Esophagus squamous epithelium (tissue), 5 donors: ENCODE results near the gene BICRA. TPM values are rescaled to one million over a fixed set of nuclear protein-coding genes. Genes with fewer than 3 reads are reported as not detected.
"Not testable (repeated sequence)": the region's sequence is repeated elsewhere in the genome, so short reads cannot be mapped to it uniquely, and the experiment has no call there.

Experiments
- DNase-seq: peaks from one replicate; lab custom pipeline; 2025; lab: John Stamatoyannopoulos, UW
- H3K27ac ChIP-seq, 4 donors: fragments of 200-600 bp; sonication (generic); one replicate each; pipeline ENCODE4 v1.5.1; 2016 to 2019; ENCODE audit warnings: mild to moderate bottlenecking in 1 of 4
- H3K27me3 ChIP-seq, 4 donors: fragments of 200-600 bp; sonication (generic); 1 replicate in 3 of 4; 2 replicates in 1 of 4; pipeline versions ENCODE4 v1.5.1 to v1.6.0; 2017 to 2021; ENCODE audit warnings: antibody characterized with exemption in 1 of 4
- H3K36me3 ChIP-seq, 3 donors: fragments of 200-600 bp; sonication (generic); one replicate each; pipeline ENCODE4 v1.5.1; 2016 to 2019
- H3K4me1 ChIP-seq, 3 donors: fragments of 200-600 bp; sonication (generic); one replicate each; pipeline ENCODE4 v1.5.1; 2017 to 2019
- H3K4me3 ChIP-seq, 4 donors: fragments of 200-600 bp; sonication (generic); 1 replicate in 3 of 4; 2 replicates in 1 of 4; pipeline ENCODE4 v1.5.1; 2016 to 2019; ENCODE audit warnings: mild to moderate bottlenecking in 2 of 4, moderate library complexity in 1 of 4
- H3K9me3 ChIP-seq, 3 donors: fragments of 200-600 bp; sonication (generic); one replicate each; pipeline ENCODE4 v1.5.1; 2016 to 2019
- CTCF ChIP-seq, 6 experiments: fragments of 450-650 bp in 4 of 6; fragments of 200-600 bp in 2 of 6; sonication (generic) in 2 of 6; IDR thresholded peaks; one replicate each; pipeline ENCODE4 v1.5.1; 2016 to 2019; ENCODE audit warnings: antibody characterized with exemption in 6 of 6, mild to moderate bottlenecking in 4 of 6, moderate library complexity in 4 of 6
- POLR2A ChIP-seq, 4 donors: fragments of 450-650 bp; IDR thresholded peaks; one replicate each; pipeline ENCODE4 v1.6.1; 2017; ENCODE audit warnings: antibody characterized with exemption in 4 of 4, mild to moderate bottlenecking in 4 of 4, moderate library complexity in 3 of 4
- WGBS, 2 donors: methylation state at CpG; one replicate each; pipeline ENCODE4 v1.1.5; 2018; 5-methylcytosine and 5-hydroxymethylcytosine counted together
- intact Hi-C: fragments of 100-400 bp; cut with DNase I; formaldehyde crosslinking; loops from one replicate; pipeline ENCODE4 v1.15.0; 2022
- total RNA-seq, 4 donors: library from RNA; depleted of rRNA; stranded (reverse); fragments of >200 nt; gene quantifications; one replicate each; pipeline ENCODE4 v1.1.0, GENCODE V29; 2016
- donor health status: DM: yes; HTN: yes; CAD: no.

Gene BICRA
- total RNA-seq, 4 donors from 2014 or later = 1.1 to 17.5 (median 7.0) TPM

GRCh38 chr19:47745010-47745901 lies 136.3 kb downstream of the BICRA start, which contains the start of gene NOP53:
NOP53 (plus strand) TSS chr19:47745546; CDS start chr19:47745560, 14 bp downstream.
- peaks cover 10 to 56% (median 22%) of the 10 kb centered on the region in 3 donors for H3K36me3 ChIP-seq
- WGBS, 2 donors = 3 to 19% methylated on average over 9 to 43 of the region's 53 CpGs

GRCh38 chr19:47746129-47746528 lies 137.2 kb downstream of the BICRA start:
- intact Hi-C loops = not testable (repeated sequence)

More at GRCh38 chr19:47745010-47745901, 136.3 kb downstream of the BICRA start, which contains the start of gene NOP53:
- Histone ChIP-seq H3K27ac (peak within 1 kb of the TSS; percentile 93 to 99 (median 96)), H3K27me3 (no peaks in the 10 kb centered on the region), H3K4me3 (peak within 1 kb of the TSS; percentile 66 to 95 (median 86)), H3K9me3 (no peaks in the 10 kb centered on the region), H3K4me1 (peaks cover 34 to 81% (median 52%) of the 10 kb centered on the region in 3 donors)
- peak; percentile 84 for DNase-seq
- peak in 3 of 4 donors; percentile 10 to 89 (median 76) for TF ChIP-seq POLR2A (IDR thresholded peaks at IDR 0.05)
- TF ChIP-seq CTCF (IDR thresholded peaks at IDR 0.05) = peak in 2 of 6 experiments; percentile 19 to 49
- intact Hi-C loops = no loop called here

GRCh38 chr19:47749326-47749725 lies 140.4 kb downstream of the BICRA start:
- DNase-seq = no peak
- Histone ChIP-seq H3K27me3 (no peaks in the 10 kb centered on the region), H3K4me1 (peaks cover 19 to 55% (median 38%) of the 10 kb centered on the region in 3 donors), H3K4me3 (no peak overlapping the region), H3K27ac (peak overlapping the region in 2 of 4 donors; percentile 32 to 99), H3K36me3 (peaks cover 38 to 79% (median 53%) of the 10 kb centered on the region in 3 donors), H3K9me3 (no peaks in the 10 kb centered on the region)
- intact Hi-C loops = no loop called here
- TF ChIP-seq CTCF (IDR thresholded peaks at IDR 0.05) (no peak), POLR2A (IDR thresholded peaks at IDR 0.05) (no peak)
- WGBS, 2 donors = 53 to 83% methylated on average over 3 of the region's 3 CpGs

More at GRCh38 chr19:47746129-47746528, 137.2 kb downstream of the BICRA start:
- Histone ChIP-seq H3K36me3 (peaks cover 19 to 56% (median 27%) of the 10 kb centered on the region in 3 donors), H3K4me1 (peaks cover 34 to 81% (median 52%) of the 10 kb centered on the region in 3 donors), H3K4me3 (peak overlapping the region; percentile 66 to 95 (median 86)), H3K27ac (peak overlapping the region; percentile 93 to 99 (median 96))
- not testable (repeated sequence) for H3K9me3 ChIP-seq, DNase-seq, H3K27me3 ChIP-seq
- 42 to 61% methylated on average over 16 to 17 of the region's 17 CpGs for WGBS, 2 donors

GRCh38 chr19:47750752-47751151 lies 141.8 kb downstream of the BICRA start:
- WGBS, 2 donors = 93 to 100% methylated on average over 1 to 3 of the region's 18 CpGs
- H3K4me1 ChIP-seq = peaks cover 18 to 45% (median 30%) of the 10 kb centered on the region in 3 donors
- peaks cover 53 to 93% (median 67%) of the 10 kb centered on the region in 3 donors for H3K36me3 ChIP-seq
- intact Hi-C loops = no loop called here
- DNase-seq = no peak
- no peak overlapping the region for H3K4me3 ChIP-seq
- no peak for TF ChIP-seq CTCF (IDR thresholded peaks at IDR 0.05)
- no peak for TF ChIP-seq POLR2A (IDR thresholded peaks at IDR 0.05)
- no peaks in the 10 kb centered on the region for H3K9me3 ChIP-seq
- H3K27me3 ChIP-seq = no peaks in the 10 kb centered on the region
- H3K27ac ChIP-seq = no peak overlapping the region

GRCh38 chr19:47752440-47753211 lies 143.7 kb downstream of the BICRA start:
- intact Hi-C loops = no loop called here
- Histone ChIP-seq H3K4me3 (no peak overlapping the region), H3K4me1 (peaks cover under 1 to 26% (median 13%) of the 10 kb centered on the region in 3 donors), H3K36me3 (peaks cover 71 to 100% (median 86%) of the 10 kb centered on the region in 3 donors), H3K9me3 (no peaks in the 10 kb centered on the region), H3K27me3 (no peaks in the 10 kb centered on the region), H3K27ac (no peak overlapping the region)
- WGBS, 2 donors = 84 to 89% methylated on average over 14 to 17 of the region's 27 CpGs
- no peak for TF ChIP-seq POLR2A (IDR thresholded peaks at IDR 0.05)
- no peak for TF ChIP-seq CTCF (IDR thresholded peaks at IDR 0.05)
- no peak for DNase-seq
